GM15510 (cell line): ENCODE data around the gene TKT.

ENCODE experiments used
- POLR2A ChIP-seq: IDR thresholded peaks from 3 replicates; pipeline ENCODE4 v1.6.1; 2011; ENCODE audit warnings: borderline replicate concordance; ENCODE audit not compliant: insufficient read length; ENCODE audit errors: extremely low read depth

TKT gene

DNA sequence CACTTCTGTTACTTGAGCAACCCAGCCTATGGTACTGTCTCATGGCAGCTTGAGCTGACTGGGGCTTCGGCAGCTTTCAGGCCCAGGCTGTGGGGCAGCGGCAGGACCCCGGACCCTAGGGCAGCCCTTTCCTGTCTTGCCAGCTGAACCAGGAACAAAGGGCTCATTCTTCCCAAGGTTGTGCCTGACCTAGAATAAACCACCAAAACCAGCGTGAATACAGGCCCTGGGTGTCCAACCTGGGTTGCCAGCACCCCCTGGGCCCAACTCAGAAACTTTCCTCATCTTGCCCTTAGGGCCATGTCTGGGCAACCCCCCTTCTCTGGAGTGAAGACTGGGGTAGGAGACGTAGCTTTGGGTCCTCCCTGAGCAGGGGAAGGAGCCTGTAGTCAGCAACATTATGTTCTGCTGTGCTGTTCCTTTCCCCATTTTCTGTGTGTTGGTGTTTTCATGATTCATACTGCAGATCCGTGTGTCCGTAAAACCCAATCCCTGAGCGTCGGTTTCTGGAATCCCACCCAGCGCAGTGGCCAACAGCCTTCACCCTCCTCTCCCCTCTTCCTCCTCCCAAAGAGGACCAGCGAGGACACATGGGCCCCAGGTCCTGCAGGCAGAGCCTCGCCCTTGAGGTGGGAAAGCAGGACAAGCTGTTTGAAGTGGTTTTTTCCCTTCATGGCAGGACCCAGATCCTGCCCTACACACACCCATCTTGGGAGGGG lies 33.5 kb downstream of the TKT start:
- TF ChIP-seq POLR2A, result no peak

DNA sequence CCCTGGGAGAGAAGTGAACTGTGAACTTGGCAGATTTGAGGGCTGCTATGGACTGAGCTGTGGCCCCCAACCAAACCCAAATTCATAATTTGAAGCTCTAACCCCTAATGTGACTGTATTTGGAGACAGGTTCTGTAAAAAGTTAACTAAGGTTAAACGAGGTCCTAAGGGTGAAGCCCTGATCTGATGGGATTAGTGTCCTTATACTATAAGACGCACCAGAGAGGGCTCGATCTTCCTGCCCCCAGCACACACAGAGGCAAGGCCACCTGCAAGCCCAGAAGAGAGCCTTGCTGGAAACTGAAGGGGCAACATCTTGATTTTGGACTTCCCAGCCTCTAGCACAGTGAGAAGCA lies 34.0 kb downstream of the TKT start:
- TF ChIP-seq POLR2A, result no peak

DNA sequence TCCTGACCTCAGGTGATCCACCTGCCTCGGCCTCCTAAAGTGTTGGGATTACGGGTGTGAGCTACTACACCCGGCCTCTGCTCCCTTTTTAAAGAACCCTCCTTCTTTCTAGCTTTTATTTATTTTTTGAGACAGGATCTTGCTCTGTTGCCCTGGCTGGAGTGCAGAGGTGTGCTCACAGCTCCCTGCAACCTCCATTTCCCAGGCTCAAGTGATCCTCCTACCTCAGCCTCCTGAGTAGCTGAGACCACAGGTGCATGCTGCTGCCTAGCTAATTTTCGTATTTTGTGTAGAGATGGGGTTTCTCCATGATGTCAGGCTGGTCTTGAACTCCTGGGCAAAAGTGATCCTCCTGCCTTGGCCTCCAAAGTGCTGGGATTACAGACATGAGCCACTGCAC lies 34.5 kb downstream of the TKT start:
- no peak for TF ChIP-seq POLR2A

DNA sequence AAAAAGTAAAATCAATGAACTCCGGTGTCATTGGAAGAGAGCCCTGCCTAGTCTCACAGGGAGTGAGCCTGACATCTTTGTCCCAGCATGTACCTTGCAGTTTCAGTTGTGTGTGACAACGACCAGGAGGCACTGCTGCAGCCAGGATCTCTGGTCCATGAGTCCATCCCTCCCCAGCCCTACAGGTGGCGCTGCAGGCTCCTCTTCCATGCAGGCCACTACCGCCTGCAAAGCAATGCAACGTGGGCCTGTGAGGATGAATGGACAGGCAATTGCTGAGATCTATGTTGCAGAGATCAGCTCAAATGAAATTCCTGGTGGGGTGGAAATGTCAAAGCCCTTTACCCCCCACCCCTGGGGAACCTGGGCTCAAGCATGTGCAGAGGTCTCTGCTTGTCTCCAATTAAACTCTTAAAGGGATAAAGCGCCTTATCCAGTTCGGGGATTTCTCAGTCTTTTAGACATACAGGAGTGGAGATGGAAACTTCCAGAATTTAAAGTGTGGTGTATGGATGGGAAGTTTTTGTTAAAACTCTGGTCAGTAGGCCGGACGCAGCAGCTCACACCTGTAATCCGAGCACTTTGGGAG lies 35.8 kb downstream of the TKT start:
- no peak for TF ChIP-seq POLR2A

DNA sequence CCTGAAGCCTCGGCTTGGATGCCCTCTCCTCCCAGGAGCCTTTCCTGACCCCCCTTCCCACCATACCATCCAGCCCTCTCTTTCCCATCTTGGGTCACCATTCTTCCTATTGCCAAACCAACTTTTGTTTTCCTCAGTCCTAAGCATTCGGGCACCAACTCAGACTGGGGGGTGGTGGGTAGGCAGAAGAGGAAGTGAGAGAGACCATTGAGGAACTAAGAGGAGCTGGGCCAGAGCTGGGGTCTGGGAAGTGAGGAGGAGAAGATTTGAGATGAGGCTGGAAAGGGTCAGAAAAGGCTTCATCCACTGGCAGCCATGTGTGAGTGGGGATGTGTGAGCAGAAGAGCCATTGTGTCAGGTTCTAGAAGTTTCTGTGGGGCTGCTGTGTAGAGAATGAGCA lies 37.7 kb downstream of the TKT start:
- TF ChIP-seq POLR2A, result no peak

DNA sequence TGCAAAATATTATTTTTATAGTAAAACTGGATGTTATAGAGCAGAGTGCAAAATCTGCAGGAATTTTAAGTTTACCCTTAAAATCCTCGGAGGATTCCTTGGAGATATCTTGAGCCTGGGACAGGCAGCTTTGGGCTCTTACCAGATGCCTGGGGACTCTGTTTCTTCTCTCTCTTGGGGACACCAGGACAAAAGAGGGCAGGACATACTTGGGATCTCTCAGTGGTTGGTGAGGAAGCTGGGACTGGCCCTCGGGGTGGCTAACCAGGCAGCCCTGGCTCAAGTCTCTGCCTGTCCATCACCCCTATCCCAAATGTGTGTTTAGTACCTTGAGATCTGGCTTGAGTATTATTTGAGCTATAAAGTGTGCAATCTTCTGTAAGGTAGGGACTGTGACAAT lies 38.6 kb downstream of the TKT start:
- no peak for TF ChIP-seq POLR2A

DNA sequence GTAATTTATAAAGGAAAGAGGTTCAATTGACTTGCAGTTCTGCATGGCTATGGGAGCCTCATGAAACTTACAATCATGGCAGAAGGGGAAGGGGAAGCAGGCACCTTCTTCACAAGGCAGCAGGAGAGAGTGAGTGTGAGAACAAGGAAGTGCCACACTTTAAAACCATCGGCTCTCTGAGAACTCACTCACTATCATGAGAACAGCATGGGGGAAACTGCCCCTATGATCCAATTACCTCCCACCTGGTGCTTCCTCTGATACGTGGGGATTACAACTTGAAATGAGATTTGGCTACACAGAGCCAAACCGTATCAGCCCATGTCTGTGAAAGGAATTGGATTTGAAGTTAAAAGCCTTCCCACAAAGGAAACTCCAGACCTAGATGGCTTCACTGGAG lies 39.1 kb downstream of the TKT start:
- no peak for TF ChIP-seq POLR2A

DNA sequence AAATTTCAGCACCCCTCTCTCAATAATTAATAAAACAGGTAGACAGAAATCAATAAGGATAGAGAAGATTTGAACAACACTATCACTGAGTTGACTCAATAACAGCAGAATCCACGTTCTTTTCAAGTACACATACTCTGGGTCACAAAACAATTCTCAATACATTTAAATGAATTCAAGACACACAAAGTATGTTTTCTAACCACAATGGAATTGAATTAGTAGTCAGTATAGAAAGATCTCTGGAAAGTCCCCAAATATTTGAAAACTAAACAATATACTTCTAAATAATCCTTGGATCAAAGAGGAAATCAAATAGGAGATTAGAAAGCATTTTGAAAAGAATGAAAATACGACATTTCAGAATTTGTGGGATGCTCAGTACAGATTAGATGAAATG lies 40.0 kb downstream of the TKT start:
- no peak for TF ChIP-seq POLR2A

DNA sequence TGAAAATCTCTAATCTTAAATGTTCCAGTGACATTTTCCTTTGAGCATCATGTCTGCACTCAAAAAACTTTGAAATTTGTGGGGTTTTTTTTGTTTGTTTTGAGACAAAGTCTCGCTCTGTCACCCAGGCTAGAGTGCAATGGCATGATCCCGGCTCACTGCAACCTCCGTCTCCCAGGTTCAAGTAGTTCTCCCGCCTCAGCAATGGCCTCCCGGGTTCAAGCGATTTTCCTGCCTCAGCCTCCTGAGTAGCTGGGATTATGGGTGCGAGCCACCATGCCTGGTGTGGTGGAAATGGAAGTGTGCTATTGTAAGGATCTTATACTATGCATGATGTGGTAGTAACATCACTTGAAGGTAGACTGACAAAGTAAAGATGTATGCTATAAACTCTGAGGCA lies 42.5 kb downstream of the TKT start:
- TF ChIP-seq POLR2A, result no peak

DNA sequence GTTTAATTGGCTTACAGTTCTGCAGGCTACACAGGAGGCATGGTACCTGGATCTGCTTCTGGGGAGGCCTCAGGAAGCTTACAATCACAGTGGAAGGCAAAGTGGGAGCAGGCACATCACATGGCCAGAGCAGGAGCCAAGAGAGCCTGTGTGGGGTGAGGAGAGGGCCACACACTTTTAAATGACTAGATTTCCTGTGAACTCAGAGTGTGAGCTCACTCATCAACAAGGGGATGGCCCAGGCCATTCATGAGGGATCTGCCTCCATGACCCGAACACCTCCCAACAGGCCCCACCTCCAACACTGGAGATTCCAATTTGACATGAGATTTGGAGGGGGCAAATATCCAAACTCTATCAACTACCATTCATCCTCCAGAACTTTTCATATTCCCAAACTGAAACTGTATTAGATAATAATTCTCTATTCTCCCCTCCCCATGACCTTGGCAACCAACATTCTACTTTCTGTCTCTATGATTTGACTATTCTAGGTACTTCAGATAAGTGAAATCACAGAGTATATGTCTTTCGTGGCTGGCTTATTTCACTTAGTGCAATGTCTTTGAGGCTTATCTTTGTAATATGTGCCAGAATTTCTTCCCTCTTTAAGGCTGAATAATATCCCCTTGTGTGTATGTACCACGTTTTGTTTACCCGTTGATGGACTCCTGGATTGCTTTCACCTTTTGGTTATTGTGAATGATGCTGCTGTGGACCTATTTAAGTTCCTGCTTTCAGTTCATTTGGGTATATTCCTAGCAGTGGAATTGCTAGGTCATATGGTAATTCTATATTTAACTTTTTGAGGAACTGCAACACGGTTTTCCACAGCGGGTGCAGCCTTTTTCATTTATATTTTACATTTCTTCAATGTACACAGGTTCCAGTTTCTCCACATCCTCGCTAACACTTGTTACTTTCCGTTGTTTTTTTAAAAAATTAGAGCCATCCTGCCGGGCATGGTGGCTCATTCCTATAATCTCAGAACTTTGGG lies 43.8 kb downstream of the TKT start:
- TF ChIP-seq POLR2A, result no peak

DNA sequence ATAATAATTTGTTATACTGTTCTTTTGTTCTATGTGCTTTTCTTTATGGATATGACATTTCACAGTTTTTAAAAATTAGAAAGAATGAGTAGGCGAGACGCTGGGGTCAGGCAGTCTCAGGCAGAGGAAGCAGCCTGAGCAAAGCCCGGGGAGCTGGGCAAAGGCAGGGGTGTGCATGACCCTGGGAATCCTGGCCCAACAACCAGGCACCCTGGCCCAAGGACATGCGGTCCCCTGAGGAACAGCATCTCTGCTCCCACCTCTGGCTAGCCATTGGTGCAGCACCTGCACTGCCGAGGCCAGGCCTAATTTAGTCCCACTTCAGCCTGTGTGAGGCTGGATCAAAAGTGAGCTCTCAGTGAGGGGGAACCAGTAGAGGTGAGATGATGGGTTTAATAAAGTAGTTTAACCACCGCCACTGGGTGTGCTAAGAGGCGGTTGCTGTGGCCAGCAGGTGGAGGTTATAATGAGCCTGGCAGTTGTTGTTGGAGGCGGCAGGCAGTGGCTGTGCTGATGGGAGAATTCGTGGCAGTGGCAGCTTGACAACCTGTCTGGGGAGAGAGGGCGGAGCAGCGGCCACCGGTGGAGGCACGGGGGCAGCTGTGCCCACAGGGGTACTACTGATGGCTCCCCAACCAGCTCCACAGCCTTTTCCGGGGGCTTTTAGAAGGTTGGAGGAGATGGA lies 53.3 kb downstream of the TKT start:
- no peak for TF ChIP-seq POLR2A

DNA sequence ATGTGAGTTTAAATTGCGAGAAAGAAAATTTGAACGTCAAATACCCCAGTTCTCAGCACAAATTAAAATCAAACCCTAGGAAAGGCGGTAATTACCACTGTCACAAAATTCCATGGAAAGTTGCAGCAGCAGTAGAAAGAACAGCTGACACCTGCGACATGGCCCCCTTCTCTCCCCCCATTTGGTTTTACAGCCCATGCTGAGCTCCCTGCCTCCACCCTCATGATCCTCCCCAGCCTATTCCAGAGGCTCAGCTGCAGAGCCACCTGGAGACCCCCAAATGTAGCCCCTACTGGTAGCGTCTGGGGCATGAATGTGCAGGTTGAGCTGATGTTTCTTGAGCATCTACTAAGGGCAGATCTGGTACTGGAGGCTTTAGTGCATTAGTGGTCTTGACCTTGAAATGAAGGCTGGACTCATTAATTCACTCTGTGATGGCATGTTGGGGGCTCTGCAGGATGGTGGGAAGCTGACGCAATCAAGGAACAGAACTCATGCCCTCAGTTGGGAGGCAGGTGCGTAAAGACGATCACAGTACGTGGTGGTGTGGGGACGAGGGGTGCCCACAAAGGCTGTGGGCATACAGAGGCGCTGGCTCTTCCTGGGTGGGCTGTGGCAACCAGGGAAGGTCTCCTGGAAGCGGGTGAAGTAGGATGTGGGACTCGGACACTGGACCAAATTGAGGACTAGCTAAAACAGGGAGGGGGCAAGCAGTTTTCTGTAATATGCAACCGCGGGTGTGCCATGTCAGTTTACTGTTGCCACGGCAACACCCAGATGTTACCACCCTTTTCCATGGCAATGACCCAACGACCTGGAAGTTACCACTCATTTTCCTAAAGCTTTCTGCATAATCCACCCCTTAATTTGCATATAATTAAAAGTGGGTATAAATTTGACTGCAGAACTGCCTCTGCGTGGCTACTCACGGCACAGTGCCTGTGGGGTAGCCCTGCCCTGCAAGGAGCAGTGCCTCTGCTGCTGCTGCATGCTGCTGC lies 55.0 kb downstream of the TKT start:
- TF ChIP-seq POLR2A, result no peak

DNA sequence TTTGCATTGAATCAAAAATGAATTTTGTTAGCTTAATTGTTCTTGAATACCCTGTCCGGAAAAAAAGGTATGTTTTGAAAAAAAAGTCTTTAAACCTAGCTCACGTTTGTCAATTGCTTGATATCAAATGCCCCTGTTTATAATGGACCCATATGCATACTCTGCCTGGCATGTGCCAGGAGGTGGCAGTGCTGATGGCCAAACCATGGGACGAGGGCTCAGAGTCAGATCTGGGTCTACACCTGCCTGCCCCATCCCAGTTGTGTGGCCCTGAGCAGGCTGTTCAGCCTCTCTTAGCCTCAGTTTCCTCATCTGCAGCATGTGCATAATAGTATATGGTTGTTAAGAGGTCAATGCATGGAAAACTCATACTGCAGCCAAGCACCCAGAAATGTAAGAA lies 56.0 kb downstream of the TKT start:
- TF ChIP-seq POLR2A, result no peak

DNA sequence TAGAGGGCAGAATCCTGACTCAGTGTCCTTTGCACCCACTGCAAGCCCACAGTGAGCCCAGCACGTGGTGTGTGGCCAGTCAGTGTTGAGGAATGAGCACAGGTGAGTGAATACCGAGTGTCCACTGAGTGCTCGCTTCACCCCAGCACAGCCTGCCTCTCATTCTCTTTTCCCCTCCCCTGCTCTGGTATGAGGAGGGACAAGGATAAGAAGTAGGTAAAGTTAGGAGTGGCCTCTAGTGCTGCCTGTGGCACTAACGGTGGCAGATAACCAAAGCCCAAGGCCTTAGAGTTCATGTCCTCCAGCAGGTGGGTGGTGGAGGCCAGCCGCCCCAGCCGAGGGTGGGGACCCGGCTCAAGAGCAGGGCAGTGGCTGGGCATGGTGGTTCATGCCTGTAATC lies 56.8 kb downstream of the TKT start:
- TF ChIP-seq POLR2A, result no peak
